ENCODE measurements around the gene NPAS3.

The NPAS3 gene

GRCh38 chr14:33315217-33315616 lies 376.5 kb downstream of the NPAS3 start:
- no peaks in the 10 kb centered on the region for H3K4me1 ChIP-seq (ENCODE audit: control insufficient read depth, insufficient read depth, low read length)
- H3K9me3 ChIP-seq (ENCODE audit: control insufficient read depth, insufficient read depth, low read length): no peaks in the 10 kb centered on the region
- H3K4me3 ChIP-seq (ENCODE audit: low read length): no peak overlapping the region
- no peak overlapping the region for H3K27ac ChIP-seq (ENCODE audit: low read length)
- H3K27me3 ChIP-seq (ENCODE audit: control insufficient read depth, insufficient read depth, low read length): no peaks in the 10 kb centered on the region
- 100% methylated on average over 3 of the region's 3 CpGs for WGBS (ENCODE audit: insufficient coverage, insufficient read length)
- H3K36me3 ChIP-seq (ENCODE audit: control insufficient read depth, insufficient read depth, low read length): no peaks in the 10 kb centered on the region
- no peak for DNase-seq (ENCODE audit: low read depth, low spot score)

GRCh38 chr14:33315721-33316120 lies 377.0 kb downstream of the NPAS3 start:
- no CpG with 5 or more reads among the region's 2 CpGs for WGBS (ENCODE audit: insufficient coverage, insufficient read length)
- H3K27ac ChIP-seq (ENCODE audit: low read length): no peak overlapping the region
- no peaks in the 10 kb centered on the region for H3K4me1 ChIP-seq (ENCODE audit: control insufficient read depth, insufficient read depth, low read length)
- no peak for DNase-seq (ENCODE audit: low read depth, low spot score)
- no peaks in the 10 kb centered on the region for H3K36me3 ChIP-seq (ENCODE audit: control insufficient read depth, insufficient read depth, low read length)
- H3K27me3 ChIP-seq (ENCODE audit: control insufficient read depth, insufficient read depth, low read length): no peaks in the 10 kb centered on the region
- H3K4me3 ChIP-seq (ENCODE audit: low read length): no peak overlapping the region
- H3K9me3 ChIP-seq (ENCODE audit: control insufficient read depth, insufficient read depth, low read length): no peaks in the 10 kb centered on the region

- no peaks in the 10 kb centered on the region for H3K27me3 ChIP-seq (ENCODE audit: control insufficient read depth, insufficient read depth, low read length)
- no peaks in the 10 kb centered on the region for H3K9me3 ChIP-seq (ENCODE audit: control insufficient read depth, insufficient read depth, low read length)
- no CpG with 5 or more reads among the region's 5 CpGs for WGBS (ENCODE audit: insufficient coverage, insufficient read length)
- no peak overlapping the region for H3K4me3 ChIP-seq (ENCODE audit: low read length)
- no peaks in the 10 kb centered on the region for H3K4me1 ChIP-seq (ENCODE audit: control insufficient read depth, insufficient read depth, low read length)
- H3K27ac ChIP-seq (ENCODE audit: low read length): no peak overlapping the region
- H3K36me3 ChIP-seq (ENCODE audit: control insufficient read depth, insufficient read depth, low read length): no peaks in the 10 kb centered on the region
- no peak for DNase-seq (ENCODE audit: low read depth, low spot score)
Observed at GRCh38 chr14:33317675-33318074, 379.0 kb downstream of the NPAS3 start.

GRCh38 chr14:33323979-33324378 lies 385.3 kb downstream of the NPAS3 start:
- no peak overlapping the region for H3K27ac ChIP-seq (ENCODE audit: low read length)

GRCh38 chr14:33331176-33331949 lies 392.7 kb downstream of the NPAS3 start:
- Histone ChIP-seq H3K27me3 (ENCODE audit: control insufficient read depth, insufficient read depth, low read length) (no peaks in the 10 kb centered on the region), H3K4me1 (ENCODE audit: control insufficient read depth, insufficient read depth, low read length) (no peaks in the 10 kb centered on the region), H3K4me3 (ENCODE audit: low read length) (no peak overlapping the region), H3K36me3 (ENCODE audit: control insufficient read depth, insufficient read depth, low read length) (no peaks in the 10 kb centered on the region), H3K27ac (ENCODE audit: low read length) (no peak overlapping the region), H3K9me3 (ENCODE audit: control insufficient read depth, insufficient read depth, low read length) (no peaks in the 10 kb centered on the region)
- no peak for DNase-seq (ENCODE audit: low read depth, low spot score)
- no CpG with 5 or more reads among the region's 11 CpGs for WGBS (ENCODE audit: insufficient coverage, insufficient read length)

More at GRCh38 chr14:33323979-33324378, 385.3 kb downstream of the NPAS3 start:
- no peak for DNase-seq (ENCODE audit: low read depth, low spot score)
- Histone ChIP-seq H3K27me3 (ENCODE audit: control insufficient read depth, insufficient read depth, low read length) (no peaks in the 10 kb centered on the region), H3K4me1 (ENCODE audit: control insufficient read depth, insufficient read depth, low read length) (no peaks in the 10 kb centered on the region; the same call in 1 of the 2 replicates), H3K4me3 (ENCODE audit: low read length) (no peak overlapping the region), H3K36me3 (ENCODE audit: control insufficient read depth, insufficient read depth, low read length) (no peaks in the 10 kb centered on the region), H3K9me3 (ENCODE audit: control insufficient read depth, insufficient read depth, low read length) (no peaks in the 10 kb centered on the region)
- WGBS (ENCODE audit: insufficient coverage, insufficient read length): no CpG with 5 or more reads among the region's 7 CpGs

GRCh38 chr14:33332497-33332896 lies 393.8 kb downstream of the NPAS3 start:
- Histone ChIP-seq H3K9me3 (ENCODE audit: control insufficient read depth, insufficient read depth, low read length) (no peaks in the 10 kb centered on the region), H3K27me3 (ENCODE audit: control insufficient read depth, insufficient read depth, low read length) (no peaks in the 10 kb centered on the region), H3K27ac (ENCODE audit: low read length) (no peak overlapping the region), H3K4me1 (ENCODE audit: control insufficient read depth, insufficient read depth, low read length) (no peaks in the 10 kb centered on the region), H3K36me3 (ENCODE audit: control insufficient read depth, insufficient read depth, low read length) (no peaks in the 10 kb centered on the region), H3K4me3 (ENCODE audit: low read length) (no peak overlapping the region)
- no peak for DNase-seq (ENCODE audit: low read depth, low spot score)
- no CpG with 5 or more reads among the region's 6 CpGs for WGBS (ENCODE audit: insufficient coverage, insufficient read length)

- H3K36me3 ChIP-seq (ENCODE audit: control insufficient read depth, insufficient read depth, low read length): no peaks in the 10 kb centered on the region
- no CpG with 5 or more reads among the region's 4 CpGs for WGBS (ENCODE audit: insufficient coverage, insufficient read length)
- H3K4me1 ChIP-seq (ENCODE audit: control insufficient read depth, insufficient read depth, low read length): no peaks in the 10 kb centered on the region
- H3K27me3 ChIP-seq (ENCODE audit: control insufficient read depth, insufficient read depth, low read length): no peaks in the 10 kb centered on the region
- H3K4me3 ChIP-seq (ENCODE audit: low read length): no peak overlapping the region
- DNase-seq (ENCODE audit: low read depth, low spot score): no peak
- no peak overlapping the region for H3K27ac ChIP-seq (ENCODE audit: low read length)
- no peaks in the 10 kb centered on the region for H3K9me3 ChIP-seq (ENCODE audit: control insufficient read depth, insufficient read depth, low read length)
Observed at GRCh38 chr14:33335366-33335765, 396.7 kb downstream of the NPAS3 start.

GRCh38 chr14:33342299-33342974 lies 403.8 kb downstream of the NPAS3 start:
- Histone ChIP-seq H3K4me3 (ENCODE audit: low read length) (no peak overlapping the region), H3K9me3 (ENCODE audit: control insufficient read depth, insufficient read depth, low read length) (no peaks in the 10 kb centered on the region), H3K27ac (ENCODE audit: low read length) (no peak overlapping the region), H3K27me3 (ENCODE audit: control insufficient read depth, insufficient read depth, low read length) (no peaks in the 10 kb centered on the region), H3K36me3 (ENCODE audit: control insufficient read depth, insufficient read depth, low read length) (no peaks in the 10 kb centered on the region), H3K4me1 (ENCODE audit: control insufficient read depth, insufficient read depth, low read length) (peaks cover 1% of the 10 kb centered on the region; the same call in 1 of the 2 replicates)
- WGBS (ENCODE audit: insufficient coverage, insufficient read length): no CpG with 5 or more reads among the region's 3 CpGs
- DNase-seq (ENCODE audit: low read depth, low spot score): no peak

- Histone ChIP-seq H3K36me3 (ENCODE audit: control insufficient read depth, insufficient read depth, low read length) (no peaks in the 10 kb centered on the region), H3K4me3 (ENCODE audit: low read length) (no peak overlapping the region), H3K9me3 (ENCODE audit: control insufficient read depth, insufficient read depth, low read length) (no peaks in the 10 kb centered on the region), H3K27me3 (ENCODE audit: control insufficient read depth, insufficient read depth, low read length) (no peaks in the 10 kb centered on the region), H3K4me1 (ENCODE audit: control insufficient read depth, insufficient read depth, low read length) (peaks cover 1% of the 10 kb centered on the region; the same call in 1 of the 2 replicates), H3K27ac (ENCODE audit: low read length) (no peak overlapping the region)
- no peak for DNase-seq (ENCODE audit: low read depth, low spot score)
- WGBS (ENCODE audit: insufficient coverage, insufficient read length): no CpG with 5 or more reads among the region's 3 CpGs
Observed at GRCh38 chr14:33343016-33343415, 404.3 kb downstream of the NPAS3 start.

GRCh38 chr14:33347796-33348195 lies 409.1 kb downstream of the NPAS3 start:
- Histone ChIP-seq H3K4me1 (ENCODE audit: control insufficient read depth, insufficient read depth, low read length) (peaks cover 1% of the 10 kb centered on the region; the same call in 1 of the 2 replicates), H3K9me3 (ENCODE audit: control insufficient read depth, insufficient read depth, low read length) (no peaks in the 10 kb centered on the region), H3K4me3 (ENCODE audit: low read length) (no peak overlapping the region), H3K36me3 (ENCODE audit: control insufficient read depth, insufficient read depth, low read length) (no peaks in the 10 kb centered on the region), H3K27ac (ENCODE audit: low read length) (no peak overlapping the region), H3K27me3 (ENCODE audit: control insufficient read depth, insufficient read depth, low read length) (no peaks in the 10 kb centered on the region)
- no peak for DNase-seq (ENCODE audit: low read depth, low spot score)
- no CpG with 5 or more reads among the region's 1 CpG for WGBS (ENCODE audit: insufficient coverage, insufficient read length)
